Neuronal stem cell (in vitro differentiated cells): ENCODE measurements around the gene CPLX3.
A peak's percentile ranks its signal among the peaks of the same experiment; 100 is the strongest.

Source experiments
- DNase-seq: peaks from one replicate; pipeline ENCODE4 v3.0.0-alpha.2; 2013; ENCODE audit warnings: low spot score
- H2AFZ ChIP-seq: one replicate; pipeline ENCODE4 v1.6.1; 2013; ENCODE audit warnings: mild to moderate bottlenecking, low read length, inconsistent platforms
- H2AK5ac ChIP-seq: 2 replicates; pipeline ENCODE4 v1.6.1; 2013; ENCODE audit warnings: low read depth, mild to moderate bottlenecking, inconsistent platforms, low read length, moderate library complexity, mixed read lengths
- H2BK120ac ChIP-seq: 2 replicates; pipeline ENCODE4 v1.6.1; 2013; ENCODE audit warnings: low read depth, mild to moderate bottlenecking, inconsistent platforms, low read length, moderate library complexity, mixed read lengths
- H2BK12ac ChIP-seq: one replicate; pipeline ENCODE4 v1.6.1; 2013; ENCODE audit warnings: low read length, inconsistent platforms
- H2BK15ac ChIP-seq: 2 replicates; pipeline ENCODE4 v1.6.1; 2013; ENCODE audit warnings: mild to moderate bottlenecking, low read length, inconsistent platforms, mixed read lengths
- H2BK5ac ChIP-seq: one replicate; pipeline ENCODE4 v1.6.1; 2013; ENCODE audit warnings: inconsistent platforms, mild to moderate bottlenecking, low read length, moderate library complexity
- H3K14ac ChIP-seq: one replicate; pipeline ENCODE4 v1.6.1; 2013; ENCODE audit warnings: low read length, inconsistent platforms
- H3K18ac ChIP-seq: 2 replicates; pipeline ENCODE4 v1.6.1; 2013; ENCODE audit warnings: low read length, inconsistent platforms
- H3K23ac ChIP-seq: 2 replicates; pipeline ENCODE4 v1.6.1; 2013; ENCODE audit warnings: low read depth, mild to moderate bottlenecking, mixed read lengths, low read length, inconsistent platforms; ENCODE audit not compliant: poor library complexity
- H3K27ac ChIP-seq: replicated peaks from 3 replicates; pipeline ENCODE4 v1.5.1; 2013; ENCODE audit warnings: low read length, inconsistent platforms
- H3K27me3 ChIP-seq, 3 experiments: 2 replicates each; pipeline ENCODE4 v1.6.1; 2013; ENCODE audit warnings: low read length in 3 of 3, mild to moderate bottlenecking in 2 of 3, inconsistent platforms in 1 of 3, low read depth in 1 of 3, mixed read lengths in 1 of 3, moderate library complexity in 1 of 3; ENCODE audit not compliant: control insufficient read depth in 3 of 3, insufficient read depth in 3 of 3
- H3K36me3 ChIP-seq, 2 donors: replicated peaks in 1 of 2; 2 replicates each; pipeline ENCODE4 v1.6.1; 2013; ENCODE audit warnings: low read length in 2 of 2; ENCODE audit not compliant: control insufficient read depth in 2 of 2, insufficient read depth in 2 of 2
- H3K4ac ChIP-seq: 2 replicates; pipeline ENCODE4 v1.6.1; 2013; ENCODE audit warnings: inconsistent platforms, mild to moderate bottlenecking, low read length, moderate library complexity
- H3K4me1 ChIP-seq, 2 donors: 1 replicate in 1 of 2; 2 replicates in 1 of 2; pipeline ENCODE4 v1.6.1; 2013; ENCODE audit warnings: low read length in 2 of 2, low read depth in 1 of 2; ENCODE audit not compliant: control insufficient read depth in 2 of 2, insufficient read depth in 1 of 2
- H3K4me2 ChIP-seq: one replicate; pipeline ENCODE4 v1.6.1; 2013; ENCODE audit warnings: mild to moderate bottlenecking, low read length, inconsistent platforms; ENCODE audit not compliant: insufficient read depth, poor library complexity, severe bottlenecking
- H3K4me3 ChIP-seq, 2 donors: 2 replicates each; pipeline ENCODE4 v1.5.1; 2013; ENCODE audit warnings: low read length in 2 of 2, mild to moderate bottlenecking in 2 of 2, inconsistent platforms in 1 of 2, moderate library complexity in 1 of 2
- H3K79me1 ChIP-seq: one replicate; pipeline ENCODE4 v1.6.1; 2013; ENCODE audit warnings: low read depth, mild to moderate bottlenecking, inconsistent platforms, low read length, moderate library complexity
- H3K9ac ChIP-seq: one replicate; pipeline ENCODE4 v1.6.1; 2013; ENCODE audit warnings: mild to moderate bottlenecking, low read depth, low read length, inconsistent platforms; ENCODE audit not compliant: poor library complexity
- H3K9me3 ChIP-seq, 2 donors: replicated peaks in 1 of 2; 2 replicates each; pipeline versions ENCODE3 to v1.6.1; 2013; ENCODE audit warnings: low read length in 2 of 2, mild to moderate bottlenecking in 2 of 2, inconsistent platforms in 1 of 2, low read depth in 1 of 2, mixed read lengths in 1 of 2, moderate library complexity in 1 of 2; ENCODE audit not compliant: control insufficient read depth in 2 of 2, insufficient read depth in 1 of 2
- H4K8ac ChIP-seq: one replicate; pipeline ENCODE4 v1.6.1; 2013; ENCODE audit warnings: low read depth, mild to moderate bottlenecking, inconsistent platforms, low read length, moderate library complexity
- H4K91ac ChIP-seq: one replicate; pipeline ENCODE4 v1.6.1; 2013; ENCODE audit warnings: low read length, low read depth, mild to moderate bottlenecking, inconsistent platforms; ENCODE audit not compliant: poor library complexity
- WGBS, 2 donors: extraction: QIAGEN DNeasy Blood & Tissue Kit; methylation state at CpG; one replicate each; pipeline ENCODE4 v1.1.7; 2013; ENCODE audit warnings: missing lambda C conversion rate in 2 of 2, mixed read lengths in 1 of 2; ENCODE audit not compliant: insufficient read length in 2 of 2, insufficient replicate concordance in 1 of 2; ENCODE audit errors: extremely low coverage in 2 of 2; 5-methylcytosine and 5-hydroxymethylcytosine counted together

Gene CPLX3

DNA sequence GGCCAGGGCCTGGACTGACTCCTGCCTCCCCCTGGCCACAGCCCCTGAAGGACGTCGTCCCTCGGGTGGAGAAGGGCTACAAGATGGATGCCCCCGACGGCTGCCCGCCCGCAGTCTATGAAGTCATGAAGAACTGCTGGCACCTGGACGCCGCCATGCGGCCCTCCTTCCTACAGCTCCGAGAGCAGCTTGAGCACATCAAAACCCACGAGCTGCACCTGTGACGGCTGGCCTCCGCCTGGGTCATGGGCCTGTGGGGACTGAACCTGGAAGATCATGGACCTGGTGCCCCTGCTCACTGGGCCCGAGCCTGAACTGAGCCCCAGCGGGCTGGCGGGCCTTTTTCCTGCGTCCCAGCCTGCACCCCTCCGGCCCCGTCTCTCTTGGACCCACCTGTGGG, 24.1 kb upstream of the CPLX3 start:
- Histone ChIP-seq H2BK120ac (no peak overlapping the region), H3K36me3 (peaks cover 48 to 73% of the 10 kb centered on the region in 2 donors), H4K8ac (no peak overlapping the region), H3K4ac (no peak overlapping the region), H3K9ac (no peak overlapping the region), H3K23ac (no peak overlapping the region), H3K4me1 (no peaks in the 10 kb centered on the region), H2AK5ac (no peak overlapping the region), H3K27ac (no peak overlapping the region), H3K9me3 (no peaks in the 10 kb centered on the region), H2AFZ (no peak overlapping the region), H4K91ac (no peak overlapping the region), H3K4me3 (no peak overlapping the region), H3K18ac (no peak overlapping the region), H3K79me1 (peaks cover 11% of the 10 kb centered on the region), H3K14ac (no peak overlapping the region), H2BK5ac (no peak overlapping the region), H3K4me2 (no peak overlapping the region), H3K27me3 (no peaks in the 10 kb centered on the region), H2BK12ac (no peak overlapping the region), H2BK15ac (no peak overlapping the region)
- WGBS, 2 donors = no CpG with 5 or more reads among the region's 20 CpGs
- DNase-seq = no peak

DNA sequence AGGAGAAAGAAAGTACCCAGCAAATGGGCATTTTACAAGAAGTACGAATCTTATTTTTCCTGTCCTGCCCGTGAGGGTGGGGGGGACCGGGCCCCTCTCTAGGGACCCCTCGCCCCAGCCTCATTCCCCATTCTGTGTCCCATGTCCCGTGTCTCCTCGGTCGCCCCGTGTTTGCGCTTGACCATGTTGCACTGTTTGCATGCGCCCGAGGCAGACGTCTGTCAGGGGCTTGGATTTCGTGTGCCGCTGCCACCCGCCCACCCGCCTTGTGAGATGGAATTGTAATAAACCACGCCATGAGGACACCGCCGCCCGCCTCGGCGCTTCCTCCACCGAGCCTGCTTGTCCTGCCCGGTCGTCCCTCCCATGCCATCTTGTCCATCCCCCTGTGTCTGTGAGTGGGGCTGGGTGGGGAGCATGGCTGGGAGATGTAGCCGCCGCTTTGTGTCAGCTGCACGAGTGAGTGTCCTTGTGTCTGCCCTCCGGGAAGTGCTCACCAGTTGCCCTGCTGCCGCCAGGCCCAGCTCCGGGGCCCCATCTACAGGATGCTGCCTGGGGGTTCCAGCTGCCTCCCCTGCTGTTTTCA, 23.5 kb upstream of the CPLX3 start:
- no peak overlapping the region for H3K27ac ChIP-seq
- H3K36me3 ChIP-seq = peaks cover 48 to 69% of the 10 kb centered on the region in 2 donors
- no CpG with 5 or more reads among the region's 31 CpGs for WGBS, 2 donors
- H3K4ac ChIP-seq = no peak overlapping the region
- no peak overlapping the region for H4K8ac ChIP-seq
- H3K79me1 ChIP-seq = peaks cover 10% of the 10 kb centered on the region
- no peak overlapping the region for H2BK15ac ChIP-seq
- no peak overlapping the region for H3K18ac ChIP-seq
- peak overlapping the region; percentile 39 for H2BK5ac ChIP-seq
- H4K91ac ChIP-seq = no peak overlapping the region
- no peak overlapping the region for H3K14ac ChIP-seq
- H3K9me3 ChIP-seq = no peaks in the 10 kb centered on the region
- H3K4me1 ChIP-seq = no peaks in the 10 kb centered on the region
- no peak overlapping the region for H2BK120ac ChIP-seq
- no peak overlapping the region for H3K23ac ChIP-seq
- H2AFZ ChIP-seq = no peak overlapping the region
- no peak overlapping the region for H3K4me2 ChIP-seq
- H2BK12ac ChIP-seq = no peak overlapping the region
- H3K4me3 ChIP-seq = no peak overlapping the region
- no peaks in the 10 kb centered on the region for H3K27me3 ChIP-seq
- H2AK5ac ChIP-seq = no peak overlapping the region
- no peak for DNase-seq
- H3K9ac ChIP-seq = no peak overlapping the region

DNA sequence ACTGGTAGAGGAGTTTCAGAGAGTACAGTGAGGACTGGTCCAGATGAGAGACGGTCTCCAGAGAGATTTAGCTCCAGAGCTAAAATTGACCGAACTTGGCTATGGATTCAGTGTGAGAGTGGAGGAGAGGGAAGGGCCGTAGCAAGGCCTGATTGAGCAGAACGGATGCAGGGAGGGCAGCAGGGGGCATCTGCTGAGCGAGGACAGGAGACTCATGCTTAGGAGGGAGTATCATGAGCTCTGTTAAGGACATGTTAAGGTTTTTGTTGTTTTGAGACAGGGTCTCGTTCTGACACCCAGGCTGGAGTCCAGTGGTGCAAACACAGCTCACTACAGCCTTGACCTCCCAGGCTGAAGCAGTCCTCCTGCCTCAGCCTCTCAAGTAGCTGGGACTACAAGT, 21.5 kb upstream of the CPLX3 start:
- no peak overlapping the region for H3K9ac ChIP-seq

DNA sequence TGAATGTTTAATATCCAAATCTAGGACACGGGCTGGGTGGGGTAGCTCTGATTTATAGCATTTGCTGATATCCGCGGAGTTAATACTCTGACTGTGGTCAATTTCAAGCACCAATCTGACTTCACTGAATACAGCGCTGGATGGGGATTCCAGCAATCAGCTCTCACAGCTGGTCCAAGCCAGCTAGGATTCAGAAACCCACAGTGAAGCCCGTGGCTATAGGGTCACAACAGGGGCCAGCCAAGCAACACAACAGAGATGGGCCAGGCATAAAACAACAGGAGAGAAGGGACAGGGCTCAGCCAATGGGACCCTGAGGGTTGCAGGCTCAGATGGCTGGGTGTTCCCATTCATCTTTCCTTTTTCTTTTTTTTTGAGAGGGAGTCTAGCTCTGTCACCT, 19.1 kb upstream of the CPLX3 start:
- H3K4me3 ChIP-seq = no peak overlapping the region
- H4K8ac ChIP-seq = no peak overlapping the region
- H3K4me1 ChIP-seq = peaks cover 0 to 4% of the 10 kb centered on the region in 2 donors
- H3K79me1 ChIP-seq = peaks cover 3% of the 10 kb centered on the region
- no peak overlapping the region for H2AFZ ChIP-seq
- no peak overlapping the region for H2BK120ac ChIP-seq
- H3K27ac ChIP-seq = no peak overlapping the region
- H4K91ac ChIP-seq = no peak overlapping the region
- no peak overlapping the region for H3K4me2 ChIP-seq
- H3K9me3 ChIP-seq = no peaks in the 10 kb centered on the region
- H2BK15ac ChIP-seq = no peak overlapping the region
- WGBS, 2 donors = no CpG with 5 or more reads among the region's 5 CpGs
- H2BK12ac ChIP-seq = no peak overlapping the region
- H3K9ac ChIP-seq = no peak overlapping the region
- no peak overlapping the region for H2BK5ac ChIP-seq
- H3K36me3 ChIP-seq = peaks cover 16 to 26% of the 10 kb centered on the region in 2 donors
- DNase-seq = no peak
- no peaks in the 10 kb centered on the region for H3K27me3 ChIP-seq
- H3K4ac ChIP-seq = no peak overlapping the region
- H3K18ac ChIP-seq = no peak overlapping the region
- H3K23ac ChIP-seq = no peak overlapping the region
- no peak overlapping the region for H3K14ac ChIP-seq
- H2AK5ac ChIP-seq = no peak overlapping the region

More for the DNA sequence above, 21.5 kb upstream of the CPLX3 start:
- Histone ChIP-seq H4K91ac (no peak overlapping the region), H2AK5ac (no peak overlapping the region), H3K18ac (no peak overlapping the region), H3K4me1 (peaks cover 0 to 4% of the 10 kb centered on the region in 2 donors), H4K8ac (no peak overlapping the region), H3K4me2 (no peak overlapping the region), H3K4ac (no peak overlapping the region), H2AFZ (no peak overlapping the region), H3K9me3 (no peaks in the 10 kb centered on the region), H3K4me3 (no peak overlapping the region), H3K79me1 (peaks cover 4% of the 10 kb centered on the region), H3K36me3 (peaks cover 34 to 50% of the 10 kb centered on the region in 2 donors), H3K27ac (no peak overlapping the region), H3K14ac (no peak overlapping the region), H2BK15ac (no peak overlapping the region), H2BK5ac (no peak overlapping the region), H3K23ac (no peak overlapping the region), H3K27me3 (no peaks in the 10 kb centered on the region), H2BK12ac (no peak overlapping the region), H2BK120ac (no peak overlapping the region)
- no CpG with 5 or more reads among the region's 6 CpGs for WGBS, 2 donors
- no peak for DNase-seq
